AG20443 (cell line): ENCODE measurements around the gene SYNRG.
"Not testable (repeated sequence)": the region's sequence is repeated elsewhere in the genome, so short reads cannot be mapped to it uniquely, and the experiment has no call there.

Experiments used
- DNase-seq: peaks from one replicate; pipeline ENCODE4 v3.0.0; 2012; ENCODE audit warnings: low spot score, mixed read lengths

Gene SYNRG

DNA sequence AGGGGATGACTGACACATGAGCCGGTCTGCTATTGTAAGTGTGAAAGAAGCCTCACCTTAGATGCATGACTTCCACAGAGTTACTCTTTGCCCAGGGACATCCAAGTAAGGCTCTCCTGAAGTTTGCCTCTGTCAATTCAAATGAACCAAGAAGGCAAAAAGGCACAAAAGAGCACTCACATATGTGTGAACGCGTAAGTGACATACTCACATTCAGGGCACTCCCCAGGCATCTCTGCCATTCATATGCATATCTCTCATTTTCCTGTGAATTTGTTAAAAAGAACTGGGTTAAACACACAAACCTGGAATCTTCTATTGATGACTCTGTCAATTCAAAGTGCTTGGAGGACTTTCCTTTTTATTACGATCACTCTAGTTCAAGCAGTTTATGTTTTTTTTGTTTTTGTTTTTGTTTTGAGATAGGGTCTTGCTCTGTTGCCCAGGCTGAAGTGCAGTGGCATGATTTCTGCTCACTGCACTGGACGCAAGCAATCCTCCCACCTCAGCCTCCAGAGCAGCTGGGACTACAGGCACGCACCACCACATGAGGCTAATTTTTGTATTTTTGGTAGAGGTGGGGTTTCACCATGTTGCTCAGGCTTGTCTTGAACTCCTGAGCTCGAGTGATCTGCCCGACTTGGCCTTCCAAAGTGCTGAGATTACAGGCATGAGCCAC, 70.1 kb downstream of the SYNRG start:
- no peak for DNase-seq

- DNase-seq, result no peak
These were observed 73.3 kb downstream of the SYNRG start for GRCh38 chr17:37535906-37536305.

- no peak for DNase-seq
These were observed 76.5 kb downstream of the SYNRG start for GRCh38 chr17:37532756-37533155.

GRCh38 chr17:37530420-37530819, 78.8 kb downstream of the SYNRG start:
- no peak for DNase-seq

DNA sequence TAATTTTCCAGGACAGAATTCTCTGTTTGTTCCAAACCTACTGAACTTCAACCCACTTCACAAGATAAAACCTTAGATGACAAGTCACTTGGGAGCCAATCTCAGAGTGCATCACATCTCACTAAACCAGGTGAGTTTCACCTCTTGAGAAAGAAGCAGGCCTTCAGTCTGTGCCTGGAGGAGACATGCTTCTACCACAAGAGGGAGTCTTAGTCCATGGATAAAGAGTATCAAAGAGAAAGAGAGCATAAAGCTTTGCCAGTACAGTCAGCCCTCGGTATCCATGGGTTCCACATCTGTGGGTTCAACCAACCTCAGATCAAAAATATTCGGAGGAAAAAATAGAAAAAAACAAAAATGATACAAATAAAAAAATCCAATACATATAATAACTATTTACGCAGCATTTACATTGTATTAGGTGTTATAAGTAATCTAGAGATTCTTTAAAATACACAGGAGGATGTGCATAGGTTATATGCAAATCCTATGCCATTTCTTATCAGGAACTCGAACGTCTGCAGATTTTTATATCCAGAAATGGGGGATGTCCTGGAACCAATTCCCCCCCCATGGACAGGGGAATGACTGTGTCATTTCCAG, 81.9 kb downstream of the SYNRG start:
- peak; percentile 65 for DNase-seq

GRCh38 chr17:37523715-37524219, 85.5 kb downstream of the SYNRG start:
- DNase-seq, result no peak

- no peak for DNase-seq
These were observed 87.4 kb downstream of the SYNRG start for GRCh38 chr17:37521821-37522220.

DNA sequence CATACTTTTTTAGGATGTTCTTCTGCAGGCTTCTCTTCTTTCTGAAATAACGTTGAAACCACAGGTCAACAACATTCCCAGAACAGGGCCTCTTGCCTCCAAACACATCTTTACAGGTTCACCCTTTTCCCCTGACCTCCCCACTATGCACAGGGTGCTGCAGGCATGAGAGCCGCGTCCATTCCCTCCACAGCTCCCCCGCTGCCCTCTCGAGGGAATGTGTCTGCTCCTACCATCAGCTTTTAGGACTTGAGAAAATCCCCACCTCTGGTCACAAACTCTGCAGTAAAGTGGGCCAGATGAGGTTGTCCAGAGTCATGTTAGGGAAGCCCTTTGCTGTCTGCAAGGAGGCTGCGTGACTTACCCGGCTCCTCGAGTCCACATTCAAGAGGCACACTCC, 89.0 kb downstream of the SYNRG start:
- DNase-seq, result no peak

DNA sequence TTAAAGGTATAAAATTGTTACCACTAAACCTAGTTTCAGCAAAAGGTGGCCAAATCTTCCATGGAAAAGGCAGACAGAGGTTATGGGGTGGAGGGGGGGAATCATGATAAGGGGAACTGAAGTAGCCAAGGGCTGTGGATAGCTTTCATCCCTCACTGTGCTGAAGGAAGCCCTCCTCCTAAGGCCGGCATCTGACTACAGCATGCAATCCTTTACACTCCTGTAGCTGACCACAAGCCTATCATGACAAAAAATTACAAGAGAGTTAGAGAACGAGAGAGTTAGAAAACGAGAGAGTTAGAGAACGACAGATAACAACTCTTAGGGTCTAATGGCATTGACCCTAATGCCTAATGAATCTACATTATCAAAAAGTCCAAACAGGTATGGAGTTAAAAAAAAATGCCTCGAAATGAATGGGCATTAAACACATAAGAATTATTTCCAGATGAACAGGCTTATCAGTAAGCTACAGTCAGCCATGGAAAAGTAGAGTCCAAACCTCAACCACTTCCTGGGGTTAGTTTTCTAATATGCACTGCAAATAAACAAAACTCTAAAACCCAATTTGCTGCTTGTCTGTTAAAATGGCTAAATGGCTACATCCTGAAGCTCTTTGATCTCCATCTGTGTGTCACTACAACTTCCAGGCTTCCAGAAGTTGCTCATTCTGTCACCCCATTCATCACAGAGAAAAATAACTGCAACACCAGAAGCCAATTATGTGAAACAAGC, 89.8 kb downstream of the SYNRG start:
- DNase-seq, result no peak

GRCh38 chr17:37518826-37519225, 90.4 kb downstream of the SYNRG start:
- no peak for DNase-seq

- DNase-seq, result no peak
These were observed 91.3 kb downstream of the SYNRG start for GRCh38 chr17:37517881-37518280.

DNA sequence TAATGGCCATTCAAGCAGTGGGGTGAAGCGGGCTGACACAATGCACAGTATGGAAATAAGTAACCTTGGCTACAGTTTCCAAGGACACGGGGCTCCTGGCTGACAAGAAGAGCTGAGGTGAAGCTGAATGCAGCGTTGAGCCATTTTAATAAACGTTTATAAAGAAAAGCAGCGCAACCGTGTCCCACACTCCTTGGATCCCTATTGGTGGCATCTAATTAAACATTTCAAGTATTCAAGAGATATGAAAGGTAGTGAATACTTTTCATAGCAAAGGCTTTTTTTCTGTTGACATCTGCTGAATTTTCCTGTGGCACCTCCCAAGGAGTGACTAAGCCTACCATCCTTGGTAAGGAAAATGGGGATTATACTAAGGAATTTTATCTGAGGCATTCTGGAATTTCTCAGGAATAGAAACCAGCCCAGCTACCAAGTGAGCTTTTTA, 93.1 kb downstream of the SYNRG start:
- DNase-seq, result no peak

DNA sequence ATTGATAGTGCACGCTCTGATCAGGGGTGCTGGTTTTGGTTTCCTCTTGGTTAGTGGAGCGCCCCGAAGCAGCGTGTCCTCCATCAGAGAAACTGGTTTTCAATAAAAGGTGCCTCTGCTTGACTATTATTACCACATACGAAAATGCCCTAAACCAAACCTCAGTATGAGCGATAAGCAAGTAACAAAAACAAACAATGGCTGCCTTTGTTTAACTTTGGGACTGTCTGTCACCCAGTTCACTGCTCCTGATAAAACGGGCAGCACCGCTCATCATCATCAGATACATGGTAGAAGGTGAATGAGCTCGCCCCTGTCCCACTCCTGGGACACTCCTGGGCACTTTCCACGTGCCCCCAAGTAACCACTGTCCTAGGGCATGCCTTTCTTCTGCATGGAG, 95.5 kb downstream of the SYNRG start:
- DNase-seq, result no peak

DNA sequence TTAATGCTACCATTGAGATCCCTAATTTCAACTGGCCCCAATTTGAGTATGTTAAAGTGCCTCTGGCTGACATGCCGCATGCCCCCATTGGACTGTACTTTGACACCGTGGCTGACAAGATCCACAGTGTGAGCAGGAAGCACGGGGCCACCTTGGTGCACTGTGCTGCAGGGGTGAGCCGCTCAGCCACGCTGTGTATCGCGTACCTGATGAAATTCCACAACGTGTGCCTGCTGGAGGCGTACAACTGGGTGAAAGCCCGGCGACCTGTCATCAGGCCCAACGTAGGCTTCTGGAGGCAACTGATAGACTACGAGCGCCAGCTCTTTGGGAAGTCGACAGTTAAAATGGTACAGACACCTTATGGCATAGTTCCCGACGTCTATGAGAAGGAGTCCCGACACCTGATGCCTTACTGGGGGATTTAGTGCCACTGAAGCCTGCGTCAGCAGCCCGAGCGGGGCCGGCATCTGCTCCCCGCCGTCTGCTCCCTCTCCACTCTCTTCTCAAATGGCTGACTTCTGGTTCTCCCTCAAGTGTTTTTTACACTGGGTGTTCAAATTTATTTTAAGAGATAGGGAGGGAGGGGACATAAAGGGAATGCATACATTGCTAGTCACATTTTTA, 96.7 kb downstream of the SYNRG start:
- DNase-seq, result no peak

GRCh38 chr17:37511642-37512041, 97.6 kb downstream of the SYNRG start:
- not testable (repeated sequence) for DNase-seq

- DNase-seq, result no peak
These were observed 99.2 kb downstream of the SYNRG start for GRCh38 chr17:37510056-37510455.

- DNase-seq, result no peak
These were observed 102.1 kb downstream of the SYNRG start for GRCh38 chr17:37507111-37507510.

GRCh38 chr17:37506678-37507077, 102.5 kb downstream of the SYNRG start:
- DNase-seq, result peak; percentile 40

- no peak for DNase-seq
These were observed 103.9 kb downstream of the SYNRG start for GRCh38 chr17:37505333-37505732.

- no peak for DNase-seq
These were observed 106.1 kb downstream of the SYNRG start for GRCh38 chr17:37503148-37503547.

DNA sequence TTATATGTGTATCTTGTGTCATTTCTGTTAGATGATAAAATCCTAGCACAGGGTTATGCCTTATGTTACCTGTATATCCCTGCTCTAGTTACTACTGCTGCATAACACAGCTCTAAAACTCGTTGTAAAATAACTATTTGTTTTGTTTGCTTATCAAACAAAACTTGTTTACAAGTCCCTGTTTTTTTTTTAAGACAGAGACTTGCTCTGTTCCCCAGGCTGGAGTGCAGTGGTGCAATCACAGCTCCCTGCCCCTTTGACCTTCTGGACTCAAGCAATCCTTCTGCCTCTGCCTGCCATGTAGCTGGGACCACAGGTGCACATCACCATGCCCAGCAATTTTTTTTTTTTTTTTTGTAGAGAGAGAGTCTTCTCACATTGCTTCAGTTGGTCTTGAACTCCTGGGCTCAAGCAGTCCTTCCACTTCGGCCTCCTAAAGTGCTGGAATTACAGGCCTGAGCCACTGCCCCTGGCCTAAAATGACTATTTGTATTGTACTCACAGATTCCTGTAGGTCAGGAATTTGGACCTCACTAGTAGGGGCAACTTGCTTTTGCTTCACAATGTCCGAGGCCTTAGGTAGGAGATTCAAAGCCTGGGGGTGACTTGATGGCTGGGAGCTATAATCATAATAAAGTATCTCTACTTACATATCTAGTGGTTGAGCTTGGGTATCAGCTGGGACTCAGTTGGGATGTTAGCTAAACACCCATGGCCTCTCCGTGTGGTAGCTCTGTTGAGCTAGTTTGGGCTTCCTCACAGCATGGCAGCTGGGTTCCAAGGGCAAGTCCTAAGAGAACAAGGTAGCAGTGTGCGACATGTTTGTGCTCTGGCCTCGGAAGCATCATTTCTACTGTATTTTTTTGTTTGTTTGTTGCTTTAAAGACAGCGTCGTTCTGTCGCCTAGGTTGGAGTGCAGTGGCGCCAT, 106.9 kb downstream of the SYNRG start:
- DNase-seq, result no peak

DNA sequence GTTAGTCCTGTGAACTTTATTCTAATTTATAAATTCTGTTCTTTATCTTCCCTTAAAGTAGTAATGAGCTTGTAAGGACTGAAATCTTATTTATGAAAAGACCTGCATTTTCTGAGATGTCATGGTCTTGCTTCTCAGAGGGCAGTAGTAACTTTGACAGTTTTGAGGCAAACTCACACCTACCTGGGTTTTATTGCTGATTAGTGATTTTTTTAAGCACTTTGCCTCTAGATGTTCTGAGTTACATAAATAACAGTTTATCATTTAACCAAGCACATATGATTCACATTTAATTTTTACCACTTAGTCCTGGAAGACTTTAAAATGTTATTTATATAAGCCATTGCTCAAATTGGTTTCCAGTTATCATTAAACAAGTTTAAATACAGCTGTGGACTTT, 108.8 kb downstream of the SYNRG start:
- DNase-seq, result no peak
